GM18907 (cell line): ENCODE data around the gene SLIT1.

Experiments
- ATAC-seq: cut with Tn5 transposase; IDR thresholded peaks from one replicate; pipeline ENCODE4 v1.9.1; 2021; ENCODE audit warnings: mild to moderate bottlenecking, moderate library complexity; ENCODE audit not compliant: unreplicated experiment

SLIT1 gene

DNA sequence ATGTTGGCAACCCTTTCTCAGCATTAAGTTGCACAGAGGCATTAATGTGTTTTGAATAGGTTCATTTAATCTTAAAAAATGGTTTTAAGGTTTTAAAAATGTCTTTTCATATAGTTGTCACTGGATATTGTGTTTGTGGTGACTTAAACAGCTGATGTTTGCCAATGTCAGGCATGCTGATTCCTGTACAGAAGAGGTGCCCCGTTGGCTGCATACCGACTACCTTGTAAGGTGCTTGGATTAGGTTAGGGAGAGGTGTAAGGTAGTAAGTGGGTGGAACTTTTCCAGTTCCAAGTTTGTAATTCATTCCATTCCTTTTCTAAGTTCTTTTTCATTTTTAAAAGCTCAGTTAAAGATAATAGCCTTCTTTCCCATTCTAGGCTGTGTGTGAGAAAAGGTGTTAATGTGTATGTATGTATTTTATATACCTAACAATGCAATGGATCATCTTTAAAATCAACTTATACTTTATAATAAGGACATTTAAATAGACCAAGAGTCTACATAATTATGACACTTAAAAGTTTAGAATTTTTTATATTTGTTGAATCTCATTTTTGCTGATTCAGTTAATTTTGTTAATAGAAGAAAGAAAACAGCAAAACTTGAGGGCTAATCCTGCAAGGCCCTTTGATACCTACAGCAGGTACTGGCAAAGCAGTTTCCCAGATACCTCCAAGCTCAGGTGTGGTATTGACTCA lies 198.5 kb downstream of the SLIT1 start:
- no peak for ATAC-seq

DNA sequence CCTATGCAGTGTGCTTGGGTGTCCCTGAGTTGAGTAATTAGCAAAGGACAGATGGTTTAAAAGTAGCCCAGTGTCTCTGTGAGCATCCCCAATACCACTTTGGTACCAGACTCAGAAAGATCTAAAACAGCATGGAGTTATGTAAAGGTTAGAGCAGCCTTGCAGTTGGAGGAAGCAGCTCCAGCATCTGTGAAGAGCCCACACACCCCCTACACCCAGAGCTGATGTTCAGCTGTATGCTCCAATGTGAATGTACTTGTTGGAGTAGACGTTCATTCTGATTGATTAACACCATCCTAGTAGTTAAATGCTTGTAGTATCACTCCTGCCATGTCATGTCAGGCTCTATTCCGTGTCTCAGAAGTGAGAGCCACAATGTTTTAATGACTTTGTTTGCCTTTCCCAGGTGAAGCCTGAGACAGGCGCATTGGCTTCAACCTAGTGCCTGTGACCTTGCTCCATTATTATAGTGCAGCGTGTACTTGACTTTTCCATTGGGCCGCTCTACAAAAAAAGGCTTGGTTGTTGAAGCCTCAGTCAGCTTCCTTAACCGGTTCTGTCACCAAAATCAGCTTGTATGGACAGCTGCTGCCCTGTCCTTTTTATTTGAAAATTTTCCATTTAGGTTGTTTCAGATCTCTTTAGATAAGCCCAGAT lies 199.4 kb downstream of the SLIT1 start:
- ATAC-seq: no peak

DNA sequence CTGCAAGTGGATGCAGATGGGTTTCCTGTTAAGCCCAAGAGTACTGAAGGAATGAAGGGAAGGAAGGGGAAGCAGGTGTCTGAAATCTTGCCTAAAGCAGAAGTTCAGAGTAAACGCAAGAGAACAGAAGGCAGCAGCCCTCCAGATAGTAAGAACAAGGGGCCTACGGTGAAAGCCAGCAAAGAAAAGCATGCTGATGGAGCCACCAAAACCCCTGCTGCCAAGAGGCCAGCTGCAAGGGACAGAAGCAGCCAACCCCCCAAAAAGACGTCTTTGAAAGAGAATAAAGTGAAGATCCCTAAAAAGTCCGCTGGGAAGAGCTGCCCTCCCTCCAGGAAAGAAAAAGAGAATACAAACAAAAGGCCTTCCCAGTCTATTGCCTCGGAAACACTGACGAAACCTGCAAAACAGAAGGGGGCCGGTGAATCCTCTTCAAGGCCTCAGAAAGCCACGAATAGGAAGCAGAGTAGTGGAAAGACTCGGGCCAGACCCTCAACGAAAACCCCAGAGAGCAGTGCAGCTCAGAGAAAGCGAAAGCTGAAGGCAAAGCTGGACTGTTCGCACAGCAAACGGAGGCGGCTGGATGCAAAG lies 201.1 kb downstream of the SLIT1 start:
- ATAC-seq: peak; percentile 67

DNA sequence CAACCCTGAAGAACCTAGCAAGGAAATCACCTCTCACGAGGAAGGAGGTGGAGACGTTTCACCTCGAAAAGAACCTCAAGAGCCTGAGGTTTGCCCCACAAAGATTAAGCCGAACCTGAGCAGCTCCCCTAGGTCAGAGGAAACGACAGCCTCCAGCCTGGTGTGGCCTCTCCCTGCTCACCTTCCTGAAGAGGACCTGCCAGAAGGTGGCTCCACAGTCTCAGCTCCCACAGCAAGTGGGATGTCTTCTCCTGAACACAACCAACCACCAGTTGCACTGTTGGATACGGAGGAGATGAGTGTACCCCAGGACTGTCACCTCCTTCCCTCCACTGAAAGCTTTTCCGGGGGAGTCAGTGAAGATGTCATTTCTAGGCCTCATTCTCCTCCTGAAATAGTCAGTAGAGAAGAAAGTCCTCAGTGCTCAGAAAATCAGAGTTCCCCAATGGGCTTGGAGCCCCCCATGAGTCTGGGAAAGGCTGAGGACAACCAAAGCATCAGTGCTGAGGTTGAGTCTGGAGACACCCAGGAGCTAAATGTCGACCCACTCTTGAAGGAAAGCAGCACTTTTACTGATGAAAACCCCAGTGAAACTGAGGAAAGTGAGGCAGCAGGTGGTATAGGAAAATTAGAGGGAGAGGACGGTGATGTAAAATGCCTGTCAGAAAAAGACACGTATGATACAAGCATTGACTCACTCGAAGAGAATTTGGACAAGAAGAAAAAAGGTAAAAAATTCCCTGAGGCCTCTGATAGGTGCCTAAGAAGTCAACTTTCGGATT lies 203.4 kb downstream of the SLIT1 start:
- no peak for ATAC-seq

DNA sequence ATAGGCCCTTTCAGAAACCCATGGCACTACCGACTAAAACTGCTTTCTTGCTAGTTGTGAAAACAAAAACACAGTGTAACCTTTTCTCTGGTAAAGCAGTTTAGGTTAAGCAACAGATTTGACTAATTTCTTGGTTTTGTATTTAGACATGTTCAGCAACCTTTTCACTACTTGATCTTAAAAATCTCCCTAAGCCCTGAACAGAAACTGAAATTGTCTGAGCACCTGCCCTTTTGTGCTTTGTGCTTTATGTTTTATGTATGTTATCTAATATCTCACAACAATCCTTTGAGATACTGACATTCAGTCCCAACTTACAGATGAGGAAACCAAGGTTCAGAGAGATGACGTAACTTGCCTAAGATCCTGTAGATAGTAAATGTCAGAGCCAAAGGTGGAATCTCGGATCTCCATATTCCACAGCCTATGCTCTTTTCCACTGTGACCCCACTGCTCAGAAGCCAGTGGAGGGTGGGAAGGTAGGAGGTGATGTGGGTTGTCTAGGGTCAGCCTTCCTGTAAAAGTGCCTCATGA lies 207.1 kb downstream of the SLIT1 start:
- ATAC-seq: peak; percentile 68

DNA sequence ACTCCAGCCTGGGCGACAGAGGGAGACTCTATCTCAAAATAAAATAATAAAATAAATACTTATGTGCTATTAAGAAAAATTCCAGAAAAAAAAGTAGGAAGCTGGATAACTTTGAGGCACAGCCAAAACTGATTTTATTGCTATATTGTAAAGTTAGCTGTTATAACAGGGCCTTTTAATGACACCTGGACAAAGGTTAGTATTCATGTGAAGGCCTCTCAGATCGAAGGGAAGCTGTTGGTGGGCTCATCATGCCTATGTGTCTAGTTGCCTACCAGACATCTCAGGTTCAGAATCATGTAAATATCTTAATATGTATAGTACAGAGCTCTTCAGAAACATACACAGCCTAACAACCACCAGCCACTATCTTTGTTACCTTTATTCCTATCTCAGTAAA lies 210.6 kb downstream of the SLIT1 start:
- ATAC-seq: no peak

DNA sequence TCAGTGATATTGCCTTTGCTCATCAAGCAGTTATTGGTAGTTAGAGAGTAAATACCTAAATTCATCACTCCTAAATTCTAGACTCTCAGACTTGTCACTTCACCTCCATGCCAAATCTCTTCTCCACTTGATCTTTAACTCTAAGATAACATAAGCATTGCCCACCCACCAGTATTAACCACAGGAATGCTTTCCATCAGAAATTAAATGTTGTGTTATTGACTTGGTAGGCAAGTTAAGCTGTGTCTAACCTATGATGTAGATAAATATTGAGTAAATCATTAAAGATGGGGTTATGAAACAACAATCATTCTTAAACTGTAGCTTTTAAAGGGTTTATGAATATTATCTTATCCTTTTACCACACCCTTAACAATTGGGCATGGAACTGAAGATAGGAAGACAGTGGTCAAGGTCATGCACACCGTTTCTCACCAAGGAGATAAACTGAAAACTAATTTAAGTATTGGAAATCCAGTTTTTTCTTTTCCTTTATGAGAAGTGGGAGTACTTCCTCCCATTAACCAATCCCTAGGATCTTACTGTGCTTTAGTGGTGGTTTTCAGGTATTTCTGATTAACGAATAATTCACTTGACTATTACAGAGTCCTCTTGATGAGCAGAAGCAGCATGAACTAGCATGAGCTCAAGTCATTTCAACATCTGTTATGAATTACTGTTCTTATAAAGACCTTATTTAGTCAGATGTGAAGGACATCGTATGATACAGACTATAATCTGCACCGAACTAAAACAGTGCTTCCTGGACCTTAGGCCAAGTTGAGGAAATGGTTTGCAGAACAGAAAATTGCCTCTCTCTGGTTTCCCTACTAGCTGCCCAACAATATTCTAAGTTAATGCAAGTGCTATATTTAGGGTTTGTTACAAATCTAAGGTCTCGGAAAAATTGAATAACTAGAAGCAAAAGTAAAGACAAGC lies 211.7 kb downstream of the SLIT1 start:
- ATAC-seq: no peak

DNA sequence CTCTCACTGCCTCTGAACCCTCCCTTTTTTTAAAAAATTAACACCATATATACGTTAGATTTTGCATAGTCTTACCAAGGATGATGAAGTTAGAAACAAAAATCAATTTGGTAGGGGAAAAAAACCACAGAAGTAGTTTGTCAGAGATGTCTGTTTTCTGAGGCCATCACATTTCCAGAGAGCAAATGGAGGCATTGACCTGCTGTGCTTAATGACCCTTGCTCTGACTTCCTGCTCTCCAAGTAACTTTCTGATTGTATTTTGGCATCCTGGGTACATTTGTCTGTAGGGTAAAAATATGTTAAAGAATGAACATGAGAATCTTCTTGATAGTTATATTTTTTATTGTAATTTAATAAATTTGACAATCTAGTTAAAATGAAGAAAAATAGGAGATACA lies 213.5 kb downstream of the SLIT1 start:
- ATAC-seq: no peak

DNA sequence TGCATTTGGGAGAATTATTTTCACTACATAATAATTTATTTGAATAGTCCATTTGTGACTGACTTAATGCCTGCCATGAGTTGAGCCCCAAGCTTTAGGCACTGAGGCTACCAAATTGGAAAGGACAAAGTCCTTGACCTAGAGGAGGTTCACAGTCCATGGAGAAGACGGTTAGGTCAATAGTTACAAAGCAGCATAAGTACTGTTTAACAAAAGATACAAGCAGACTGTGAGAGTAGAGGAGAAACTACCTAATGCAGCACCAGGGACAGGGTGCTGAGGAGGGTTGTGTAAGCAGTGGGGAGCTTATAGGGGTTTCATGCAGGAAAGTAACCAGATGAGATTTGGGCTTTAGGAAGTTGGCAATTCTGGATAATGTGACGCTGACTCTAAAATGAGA lies 214.4 kb downstream of the SLIT1 start:
- ATAC-seq: no peak

DNA sequence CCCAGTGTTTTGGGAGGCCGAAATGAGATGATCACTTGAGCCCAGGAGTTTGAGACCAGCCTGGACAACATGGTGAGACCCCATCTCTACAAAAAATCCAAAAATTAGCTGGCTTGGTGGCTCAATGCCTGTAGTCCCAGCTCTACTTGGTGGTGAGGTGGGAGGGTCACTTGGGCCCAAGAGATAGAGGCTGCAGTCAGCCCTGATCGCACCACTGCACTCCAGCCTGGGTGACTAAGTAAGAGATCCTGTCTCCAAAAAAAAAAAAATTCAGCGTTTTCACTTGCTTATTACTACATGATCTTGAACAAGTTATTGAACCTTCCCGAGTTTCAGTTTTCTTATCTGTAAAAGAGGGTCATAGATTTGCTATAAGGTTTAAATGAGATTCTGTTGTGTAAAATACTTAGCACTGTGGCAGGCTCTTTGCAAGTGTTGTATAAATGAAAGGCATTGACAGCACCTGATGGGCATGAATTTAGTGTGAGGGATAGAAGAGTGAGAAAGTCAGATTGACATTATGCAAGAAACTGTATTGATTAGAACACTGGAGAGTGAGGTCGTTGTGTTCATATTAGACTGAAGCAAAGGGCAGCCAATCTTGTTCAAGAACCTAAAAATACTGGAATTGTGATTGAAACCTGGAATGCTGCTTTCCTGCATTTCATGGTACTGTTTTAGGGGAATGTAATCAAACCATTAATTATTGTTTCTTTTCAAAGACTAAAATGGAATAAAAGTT lies 216.9 kb downstream of the SLIT1 start:
- no peak for ATAC-seq

DNA sequence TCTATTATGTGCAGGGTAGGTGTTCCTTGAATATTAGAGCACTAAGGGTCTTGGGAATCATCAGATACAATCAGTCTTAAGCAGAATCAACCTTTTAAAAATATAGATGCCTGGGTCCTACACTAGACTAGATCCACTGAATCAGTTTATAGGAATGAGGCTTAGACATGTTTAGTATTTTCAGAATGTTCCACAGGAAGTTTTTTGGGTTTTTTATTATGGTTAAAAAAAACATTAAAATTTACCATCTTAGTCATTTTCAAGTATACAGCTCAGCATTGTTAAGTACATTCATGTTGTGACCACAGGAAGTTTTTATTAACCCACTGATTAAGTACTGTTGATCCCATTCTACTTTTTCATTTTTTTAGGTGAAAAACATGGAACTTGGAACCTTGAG lies 217.9 kb downstream of the SLIT1 start:
- no peak for ATAC-seq

DNA sequence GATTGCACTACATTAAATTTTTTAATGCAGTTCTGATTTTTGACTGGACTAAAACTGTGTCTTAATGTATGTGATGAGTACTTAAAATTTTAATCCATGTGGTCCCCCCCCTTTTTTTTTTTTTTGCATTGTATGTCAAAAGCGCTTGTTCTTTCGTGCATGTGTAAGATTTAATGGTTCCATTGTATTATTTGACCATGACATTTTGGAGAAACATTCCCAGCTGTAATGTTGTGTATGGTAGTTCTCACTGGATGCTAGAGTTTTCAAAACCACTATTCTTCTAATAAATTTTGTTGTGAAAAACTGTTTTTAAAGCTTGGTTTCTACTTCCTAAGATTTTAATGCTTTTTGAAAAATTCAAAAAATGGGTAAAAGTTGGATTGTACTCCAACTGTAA lies 221.6 kb downstream of the SLIT1 start:
- no peak for ATAC-seq

DNA sequence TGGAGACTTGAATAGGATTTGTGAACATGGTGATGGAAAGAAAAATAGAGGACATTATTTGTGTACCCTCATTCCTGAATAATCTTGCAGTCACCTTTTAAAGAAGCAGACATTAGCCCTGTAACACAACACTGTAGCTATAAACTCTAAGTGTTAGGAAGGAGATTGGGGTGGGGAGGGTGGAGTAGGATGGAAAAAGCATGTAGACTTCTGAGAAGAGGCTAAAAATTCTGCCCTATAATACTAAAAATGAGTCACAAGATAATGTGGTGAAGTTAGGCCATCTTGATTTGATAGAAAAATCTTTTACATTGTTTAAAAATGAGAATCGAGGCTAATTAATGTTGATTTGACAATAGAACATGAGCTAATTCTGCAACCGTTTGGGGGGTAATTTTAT lies 224.9 kb downstream of the SLIT1 start:
- no peak for ATAC-seq

DNA sequence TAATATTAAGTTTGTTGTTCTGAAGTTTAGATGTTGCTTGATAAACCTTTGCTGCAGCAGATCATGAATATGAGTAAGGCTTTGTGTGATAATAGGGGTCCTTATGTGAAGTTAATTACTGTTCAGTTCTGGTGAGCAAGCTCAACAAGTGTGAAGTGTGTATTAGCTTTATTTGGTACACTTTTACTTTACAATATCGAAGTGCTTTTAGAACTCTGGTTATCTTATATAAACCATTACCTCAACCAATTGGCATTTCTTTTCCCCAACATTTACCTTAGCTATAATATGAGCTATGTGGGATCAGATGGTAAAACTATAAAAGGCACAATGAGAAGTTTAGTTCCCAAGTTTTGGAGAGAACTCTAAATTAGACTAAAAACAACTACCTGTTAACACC lies 226.0 kb downstream of the SLIT1 start:
- no peak for ATAC-seq

DNA sequence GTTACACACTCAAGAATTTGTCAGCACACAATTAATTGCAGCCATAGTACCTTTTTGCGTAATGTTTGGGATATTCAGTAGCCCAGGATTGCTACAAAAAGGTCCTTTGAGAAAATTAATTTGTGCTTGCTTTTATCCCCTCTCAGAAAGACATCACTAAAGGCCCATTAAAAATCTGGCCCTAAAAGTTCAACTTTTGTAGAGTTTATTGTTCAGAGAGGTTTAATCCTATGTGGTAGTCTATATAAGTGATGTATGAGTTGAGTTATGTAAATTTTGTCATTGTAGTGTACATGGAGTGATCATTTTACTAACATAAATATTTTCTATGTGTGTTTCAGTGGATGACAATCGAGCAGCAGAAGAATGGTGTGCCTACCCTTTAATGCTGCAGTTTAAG lies 227.7 kb downstream of the SLIT1 start:
- no peak for ATAC-seq

DNA sequence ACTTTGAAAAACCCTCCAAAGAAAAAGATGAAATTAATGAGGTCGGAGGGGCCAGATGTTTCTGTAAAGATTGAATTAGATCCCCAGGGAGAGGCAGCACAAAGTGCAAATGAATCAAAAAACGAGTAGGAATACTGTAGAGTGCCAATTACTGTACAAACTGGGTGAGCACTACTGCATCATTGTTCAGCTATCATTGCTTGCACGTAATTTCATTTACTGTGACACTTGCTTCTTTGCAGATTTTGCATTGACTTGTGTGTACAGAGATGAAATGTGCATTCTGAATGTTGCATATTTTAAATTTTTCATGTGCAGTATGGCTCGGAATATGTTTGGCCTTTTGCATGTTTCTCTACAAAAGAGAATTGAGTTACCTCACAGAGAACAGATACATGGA lies 230.0 kb downstream of the SLIT1 start:
- no peak for ATAC-seq

DNA sequence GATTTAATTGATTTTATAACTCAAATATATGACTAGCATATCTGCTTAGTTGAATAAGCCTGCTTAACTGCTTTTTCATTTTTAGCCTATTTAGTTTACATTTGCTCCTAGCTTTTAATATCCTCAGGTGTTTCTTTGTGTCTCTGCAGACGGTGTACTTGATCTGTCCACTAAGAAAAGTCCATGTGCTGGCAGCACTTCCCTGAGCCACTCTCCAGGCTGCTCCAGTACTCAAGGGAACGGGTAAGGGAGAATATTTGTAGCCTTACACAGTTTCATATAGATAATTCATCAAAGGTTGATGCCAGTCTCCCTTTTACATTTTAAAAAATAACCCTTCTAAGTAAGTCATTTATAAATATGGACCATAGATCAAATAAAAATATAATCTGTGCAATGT lies 233.8 kb downstream of the SLIT1 start:
- ATAC-seq: no peak

DNA sequence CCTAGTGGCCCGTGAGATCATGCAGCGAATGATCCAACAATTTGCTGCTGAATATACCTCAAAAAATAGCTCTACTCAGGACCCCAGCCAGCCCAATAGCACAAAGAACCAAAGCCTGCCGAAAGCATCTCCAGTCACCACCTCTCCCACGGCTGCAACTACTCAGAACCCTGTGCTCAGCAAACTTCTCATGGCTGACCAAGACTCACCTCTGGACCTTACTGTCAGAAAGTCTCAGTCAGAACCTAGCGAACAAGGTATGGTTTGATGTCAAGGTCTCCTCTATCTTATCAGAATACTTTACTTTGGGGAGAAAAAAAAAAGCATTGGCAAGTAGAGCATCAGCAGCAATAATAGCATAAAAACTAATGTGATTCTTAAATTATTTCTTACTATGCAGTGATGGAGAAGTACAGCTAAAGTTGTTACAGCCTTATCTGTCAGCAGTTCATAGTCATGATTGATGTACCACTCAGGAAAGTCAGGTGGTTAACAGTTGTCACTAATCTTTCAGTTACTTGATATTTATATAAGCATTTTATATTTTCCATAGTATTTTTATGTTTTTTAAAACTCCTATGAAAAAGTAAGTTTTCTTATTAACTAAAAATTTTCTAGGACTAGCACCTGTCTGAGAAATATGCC lies 236.6 kb downstream of the SLIT1 start:
- ATAC-seq: no peak
